HepG2 (cell line): Measurements from ENCODE around the gene NLGN2. TPM values are rescaled to one million over a fixed set of nuclear protein-coding genes. Genes with fewer than 3 reads are reported as not detected.
A peak's percentile ranks its signal among the peaks of the same experiment; 100 is the strongest.

ENCODE experiments used
- ATAC-seq: fragments of 200-7000 bp; cut with Tn5 transposase; 3 replicates; pipeline ENCODE4 v1.9.1; 2020; ENCODE audit warnings: mild to moderate bottlenecking, moderate library complexity
- BruUV-seq: library from RNA; stranded (reverse); fragments of 400-500 nt; replicated peaks from 2 replicates; lab custom pipeline; 2021; lab: Mats Ljungman, UMichigan
- CTCF ChIA-PET: fragments of 300-600 bp; formaldehyde crosslinking; extraction: SDS; loops from one replicate; lab custom pipeline; 2021; ENCODE audit warnings: low total read pairs, inconsistent platforms, low intra/inter-chr PET ratio; lab: Yijun Ruan, JAX
- POLR2A ChIA-PET: fragments of 350-600 bp; sonication (Branson Sonifier 250); formaldehyde crosslinking; loops from one replicate; lab custom pipeline; 2020; ENCODE audit warnings: antibody characterized with exemption, inconsistent platforms; lab: Yijun Ruan, JAX
- DNase-seq: peaks from one replicate; pipeline ENCODE4 v3.0.0-alpha.2; 2015; ENCODE audit warnings: low spot score
- FAIRE-seq: peaks from 3 replicates; lab custom pipeline; 2011; peaks lifted over from hg19 to GRCh38; lab: Jason Lieb, UNC
- H2AFZ ChIP-seq: one replicate; pipeline ENCODE4 v1.6.1; 2011; ENCODE audit warnings: low read length, inconsistent platforms
- H3K27ac ChIP-seq: fragments of 300-600 bp; 3 replicates; pipeline ENCODE4 v1.8.0; 2011; ENCODE audit warnings: mixed run types, mild to moderate bottlenecking, mixed read lengths, low read length, inconsistent platforms; ENCODE audit not compliant: insufficient read depth; ENCODE audit errors: extremely low read length
- H3K27me3 ChIP-seq, 2 experiments: fragments of 200-600 bp in 1 of 2; 2 replicates in 1 of 2; 3 replicates in 1 of 2; pipeline versions ENCODE4 v1.6.0 to v1.8.0; 2011; ENCODE audit warnings: low read length in 2 of 2, mild to moderate bottlenecking in 2 of 2, moderate library complexity in 2 of 2, inconsistent platforms in 1 of 2; ENCODE audit not compliant: insufficient read depth in 2 of 2, control insufficient read depth in 1 of 2
- H3K36me3 ChIP-seq, 2 experiments: fragments of 200-600 bp in 1 of 2; replicated peaks in 1 of 2; 2 replicates in 1 of 2; 3 replicates in 1 of 2; pipeline versions ENCODE4 v1.5.1 to v1.8.0; 2011; ENCODE audit warnings: low read length in 2 of 2, inconsistent platforms in 1 of 2; ENCODE audit not compliant: insufficient read depth in 2 of 2, control insufficient read depth in 1 of 2
- H3K4me1 ChIP-seq: 2 replicates; pipeline ENCODE4 v1.5.1; 2012; ENCODE audit warnings: low read length, inconsistent platforms; ENCODE audit not compliant: insufficient read depth
- H3K4me2 ChIP-seq: 2 replicates; pipeline ENCODE4 v1.6.0; 2011; ENCODE audit warnings: low read depth, low read length, inconsistent platforms
- H3K4me3 ChIP-seq, 3 experiments: fragments of 200-600 bp in 1 of 3; sonication (generic), shearing (Covaris generic) in 1 of 3; replicated peaks in 1 of 3; 2 replicates each; pipeline ENCODE4 v1.5.1; 2011 to 2016; ENCODE audit warnings: low read length in 3 of 3, inconsistent platforms in 2 of 3, low read depth in 2 of 3, mild to moderate bottlenecking in 2 of 3, control low read depth in 1 of 3, mixed read lengths in 1 of 3; ENCODE audit not compliant: insufficient read depth in 1 of 3
- H3K79me2 ChIP-seq: one replicate; pipeline ENCODE4 v1.6.1; 2011; ENCODE audit warnings: low read length, inconsistent platforms; ENCODE audit not compliant: insufficient read depth
- H3K9ac ChIP-seq: 2 replicates; pipeline ENCODE4 v1.6.0; 2011; ENCODE audit warnings: mild to moderate bottlenecking, low read depth, low read length, inconsistent platforms; ENCODE audit not compliant: insufficient read depth
- H3K9me3 ChIP-seq: 2 replicates; pipeline ENCODE4 v1.5.1; 2012; ENCODE audit warnings: mild to moderate bottlenecking, low read length
- H4K20me1 ChIP-seq: 2 replicates; pipeline ENCODE4 v1.6.0; 2011; ENCODE audit warnings: inconsistent platforms, mild to moderate bottlenecking, low read length, moderate library complexity; ENCODE audit not compliant: insufficient read depth
- CTCF ChIP-seq: sonication (generic); formaldehyde crosslinking; IDR thresholded peaks from 2 replicates; pipeline ENCODE4 v1.5.0; 2020; ENCODE audit warnings: mild to moderate bottlenecking, missing genetic modification reagents, moderate library complexity
- ELK4 ChIP-seq: sonication (generic); formaldehyde crosslinking; IDR thresholded peaks from 2 replicates; pipeline ENCODE4 v1.9.0; 2021; ENCODE audit warnings: missing genetic modification reagents, borderline replicate concordance
- MYC ChIP-seq: sonication (generic); formaldehyde crosslinking; IDR thresholded peaks from 2 replicates; pipeline ENCODE4 v1.9.0; 2021; ENCODE audit warnings: missing genetic modification reagents, borderline replicate concordance
- STAG1 ChIP-seq: sonication (generic); formaldehyde crosslinking; IDR thresholded peaks from 2 replicates; pipeline ENCODE4 v1.4.0; 2020; ENCODE audit warnings: missing genetic modification reagents
- USF2 ChIP-seq, 2 experiments: sonication (generic) in 1 of 2; formaldehyde crosslinking in 1 of 2; IDR thresholded peaks; 2 replicates each; pipeline versions ENCODE4 v1.5.1 to v1.6.1; 2011 to 2020; ENCODE audit warnings: borderline replicate concordance in 1 of 2, low read depth in 1 of 2, low read length in 1 of 2, mild to moderate bottlenecking in 1 of 2, missing genetic modification reagents in 1 of 2, moderate library complexity in 1 of 2
- ZFP36 ChIP-seq: fragments of 150-350 bp; IDR thresholded peaks from 2 replicates; pipeline ENCODE4 v1.6.1; 2018; ENCODE audit warnings: borderline replicate concordance, low read length, low read depth; ENCODE audit not compliant: partially characterized antibody
- ZFX ChIP-seq: sonication (generic); formaldehyde crosslinking; IDR thresholded peaks from 2 replicates; pipeline ENCODE4 v1.4.0; 2020; ENCODE audit warnings: mild to moderate bottlenecking, low read depth, missing genetic modification reagents, moderate library complexity
- WGBS: methylation state at CpG from one replicate; pipeline ENCODE4 v1.1.6; 2017; ENCODE audit warnings: low lambda C conversion rate; 5-methylcytosine and 5-hydroxymethylcytosine counted together
- in situ Hi-C: cut with HindIII; loops from 2 replicates; pipeline ENCODE4 v1.10.0; 2017; ENCODE audit warnings: low pct_unique_long_range_greater_than_20kb; ENCODE audit not compliant: extremely low pct_ligation_motif_present
- intact Hi-C: fragments of 100-400 bp; cut with micrococcal nuclease; formaldehyde crosslinking; loops from one replicate; pipeline ENCODE4 v1.10.0; 2022; ENCODE audit not compliant: unreplicated experiment
- polyA plus RNA-seq, 8 experiments: library from polyadenylated mRNA; depleted of rRNA in 3 of 8; stranded (reverse) in 7 of 8; unstranded in 1 of 8; fragments of >200 nt; fragmentation: Illumina TruSeq in 4 of 8; extraction: Trizol in 4 of 8; gene quantifications; 2 replicates each; pipeline versions ENCODE4 v1.2.1 to v1.2.3, GENCODE V29; 2011 to 2016; ENCODE audit warnings: low read depth in 4 of 8, missing spikeins in 1 of 8, mixed read lengths in 1 of 8; ENCODE audit not compliant: insufficient read depth in 1 of 8
- total RNA-seq, 5 experiments: library from RNA; depleted of rRNA; stranded (reverse); fragments of >200 nt; fragmentation: Illumina TruSeq; extraction: Trizol; gene quantifications; 2 replicates each; pipeline ENCODE4 v1.2.3, GENCODE V29; 2016; ENCODE audit warnings: low read depth in 1 of 5

The NLGN2 gene
- total and polyA plus RNA-seq, 2 of the 13 experiments (the other 11 are each of a cell fraction or from before 2014, with no cell fraction given) = 1.9 to 11.0 TPM

GRCh38 chr17:7416323-7416722 is 8.7 kb downstream of the NLGN2 start:
- in situ Hi-C loops (no loop called here), intact Hi-C loops (no loop called here)
- no peaks in the 10 kb centered on the region for H3K36me3 ChIP-seq
- POLR2A ChIA-PET = no interaction called here
- peaks cover 1 to 5% of the 10 kb centered on the region in 2 experiments; a peak in 1 of 5 replicates for H3K27me3 ChIP-seq
- no peak overlapping the region for H3K4me3 ChIP-seq
- H3K4me2 ChIP-seq = no peak overlapping the region
- H3K9me3 ChIP-seq = no peaks in the 10 kb centered on the region
- H3K4me1 ChIP-seq = 0 out of 2 replicates have a peak, but pooled peaks cover 13% of the 10 kb centered on the region
- ATAC-seq (no peak), DNase-seq (no peak), FAIRE-seq (no peak)
- BruUV-seq = no TSS peak
- H3K79me2 ChIP-seq = no peaks in the 10 kb centered on the region
- H2AFZ ChIP-seq = no peak overlapping the region
- CTCF ChIA-PET = no interaction called here
- H4K20me1 ChIP-seq = no peaks in the 10 kb centered on the region
- 48% methylated on average over 5 of the region's 6 CpGs for WGBS
- TF ChIP-seq MYC (CRISPR knock-in tag) (no peak), ELK4 (CRISPR knock-in tag) (no peak), CTCF (CRISPR knock-in tag) (peak; percentile 40), ZFX (no peak), ZFP36 (no peak), USF2 (IDR thresholded peaks at IDR 0.05; ENCODE audit: low read depth, low read length) (no peak), USF2 (CRISPR knock-in tag; IDR thresholded peaks at IDR 0.05; ENCODE audit: borderline replicate concordance) (no peak), STAG1 (CRISPR knock-in tag) (peak; percentile 39)
- no peak overlapping the region for H3K9ac ChIP-seq
- H3K27ac ChIP-seq = no peak overlapping the region
